ENCODE data around the gene GPR78.

The GPR78 gene

GRCh38 chr4:8599091-8599460 is 18.9 kb downstream of the GPR78 start:
- TF ChIP-seq, protein P1, sequence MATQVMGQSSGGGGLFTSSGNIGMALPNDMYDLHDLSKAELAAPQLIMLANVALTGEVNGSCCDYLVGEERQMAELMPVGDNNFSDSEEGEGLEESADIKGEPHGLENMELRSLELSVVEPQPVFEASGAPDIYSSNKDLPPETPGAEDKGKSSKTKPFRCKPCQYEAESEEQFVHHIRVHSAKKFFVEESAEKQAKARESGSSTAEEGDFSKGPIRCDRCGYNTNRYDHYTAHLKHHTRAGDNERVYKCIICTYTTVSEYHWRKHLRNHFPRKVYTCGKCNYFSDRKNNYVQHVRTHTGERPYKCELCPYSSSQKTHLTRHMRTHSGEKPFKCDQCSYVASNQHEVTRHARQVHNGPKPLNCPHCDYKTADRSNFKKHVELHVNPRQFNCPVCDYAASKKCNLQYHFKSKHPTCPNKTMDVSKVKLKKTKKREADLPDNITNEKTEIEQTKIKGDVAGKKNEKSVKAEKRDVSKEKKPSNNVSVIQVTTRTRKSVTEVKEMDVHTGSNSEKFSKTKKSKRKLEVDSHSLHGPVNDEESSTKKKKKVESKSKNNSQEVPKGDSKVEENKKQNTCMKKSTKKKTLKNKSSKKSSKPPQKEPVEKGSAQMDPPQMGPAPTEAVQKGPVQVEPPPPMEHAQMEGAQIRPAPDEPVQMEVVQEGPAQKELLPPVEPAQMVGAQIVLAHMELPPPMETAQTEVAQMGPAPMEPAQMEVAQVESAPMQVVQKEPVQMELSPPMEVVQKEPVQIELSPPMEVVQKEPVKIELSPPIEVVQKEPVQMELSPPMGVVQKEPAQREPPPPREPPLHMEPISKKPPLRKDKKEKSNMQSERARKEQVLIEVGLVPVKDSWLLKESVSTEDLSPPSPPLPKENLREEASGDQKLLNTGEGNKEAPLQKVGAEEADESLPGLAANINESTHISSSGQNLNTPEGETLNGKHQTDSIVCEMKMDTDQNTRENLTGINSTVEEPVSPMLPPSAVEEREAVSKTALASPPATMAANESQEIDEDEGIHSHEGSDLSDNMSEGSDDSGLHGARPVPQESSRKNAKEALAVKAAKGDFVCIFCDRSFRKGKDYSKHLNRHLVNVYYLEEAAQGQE (IDR thresholded peaks at IDR 0.05; ENCODE audit: insufficient read depth in 1 of 2, low read depth in 2 of 2, low read length in 2 of 2), result no peak
- TF ChIP-seq SIN3A (IDR thresholded peaks at IDR 0.05; ENCODE audit: borderline replicate concordance, insufficient read depth, low read length) (no peak), FOXP2 (optimal IDR thresholded peaks at IDR 0.05; ENCODE audit: borderline replicate concordance, extremely low read depth, extremely low read length, insufficient read depth) (no peak), POLR2AphosphoS5 (IDR thresholded peaks at IDR 0.05; ENCODE audit: low read depth, low read length) (no peak), TAF1 (IDR thresholded peaks at IDR 0.05; ENCODE audit: borderline replicate concordance, insufficient read depth, low read length) (no peak)

DNA sequence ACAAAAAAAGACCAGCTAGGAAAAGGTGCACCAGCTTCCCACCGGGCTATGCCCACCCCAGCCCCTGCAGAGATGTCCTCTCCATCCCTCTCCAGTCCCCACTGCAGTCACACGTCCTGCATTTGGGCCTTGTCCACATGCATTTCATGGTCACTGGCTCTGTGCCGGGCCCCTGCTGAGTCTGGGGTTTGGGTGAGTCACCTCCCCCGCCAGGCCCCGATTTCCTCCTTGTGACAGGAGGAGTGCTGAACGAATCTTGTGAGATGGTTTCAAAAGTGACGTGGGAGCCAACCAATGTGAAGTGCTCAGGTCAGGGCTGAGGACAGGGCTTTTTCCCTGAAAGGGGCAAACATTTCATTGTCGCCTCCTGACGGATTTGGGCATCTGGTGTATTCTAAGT is 19.5 kb downstream of the GPR78 start:
- no peak for TF ChIP-seq TAF1 (IDR thresholded peaks at IDR 0.05; ENCODE audit: borderline replicate concordance, insufficient read depth, low read length)
- no peak for TF ChIP-seq POLR2AphosphoS5 (IDR thresholded peaks at IDR 0.05; ENCODE audit: low read depth, low read length)
- no peak for TF ChIP-seq SIN3A (IDR thresholded peaks at IDR 0.05; ENCODE audit: borderline replicate concordance, insufficient read depth, low read length)
- TF ChIP-seq, protein P1 (IDR thresholded peaks at IDR 0.05; ENCODE audit: insufficient read depth in 1 of 2, low read depth in 2 of 2, low read length in 2 of 2), result no peak
- TF ChIP-seq FOXP2 (optimal IDR thresholded peaks at IDR 0.05; ENCODE audit: borderline replicate concordance, extremely low read depth, extremely low read length, insufficient read depth), result no peak

DNA sequence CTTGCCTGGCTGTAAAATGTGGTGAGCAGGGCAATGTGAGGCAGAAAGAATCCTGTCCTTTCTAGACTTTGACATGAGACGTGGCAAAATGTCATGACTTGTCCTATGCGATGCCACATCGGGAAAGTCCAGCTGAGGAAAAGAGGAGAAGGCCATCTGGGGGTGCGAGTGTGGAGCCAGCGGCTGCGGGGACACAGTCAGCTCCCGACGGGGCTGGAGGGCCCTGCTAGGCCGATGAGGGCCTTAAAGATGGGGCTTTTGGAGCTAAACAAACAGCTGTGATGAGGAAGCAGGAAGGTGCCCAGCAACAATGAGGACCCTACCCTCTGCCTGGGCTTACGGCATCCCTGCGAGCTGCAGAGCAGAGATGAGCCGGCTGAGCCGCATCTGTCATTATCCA is 20.1 kb downstream of the GPR78 start:
- no peak for TF ChIP-seq FOXP2 (optimal IDR thresholded peaks at IDR 0.05; ENCODE audit: borderline replicate concordance, extremely low read depth, extremely low read length, insufficient read depth)
- TF ChIP-seq SIN3A (IDR thresholded peaks at IDR 0.05; ENCODE audit: borderline replicate concordance, insufficient read depth, low read length), result no peak
- no peak for TF ChIP-seq TAF1 (IDR thresholded peaks at IDR 0.05; ENCODE audit: borderline replicate concordance, insufficient read depth, low read length)

DNA sequence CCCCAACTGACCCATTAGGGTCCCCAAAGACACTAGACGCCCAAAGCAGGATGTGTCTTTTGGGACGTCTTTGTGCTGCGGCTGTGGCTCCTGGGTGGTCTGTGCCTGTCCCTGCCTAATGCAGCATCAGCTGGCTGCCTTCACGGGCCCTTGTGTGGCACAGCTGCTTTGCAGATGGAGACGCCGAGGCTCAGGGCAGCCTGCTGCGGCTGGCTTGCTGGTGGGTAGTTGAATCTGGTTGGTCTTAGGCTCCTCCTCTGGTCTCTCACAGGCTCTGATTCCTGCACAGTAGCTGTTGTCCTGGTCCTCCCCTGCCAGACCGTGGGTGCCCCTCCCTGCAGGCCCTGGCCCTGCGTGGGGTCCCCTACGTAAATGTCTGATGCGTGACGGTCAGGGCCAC is 20.5 kb downstream of the GPR78 start:
- TF ChIP-seq SIN3A (IDR thresholded peaks at IDR 0.05; ENCODE audit: borderline replicate concordance, insufficient read depth, low read length) (no peak), FOXP2 (optimal IDR thresholded peaks at IDR 0.05; ENCODE audit: borderline replicate concordance, extremely low read depth, extremely low read length, insufficient read depth) (no peak), TAF1 (IDR thresholded peaks at IDR 0.05; ENCODE audit: borderline replicate concordance, insufficient read depth, low read length) (no peak), POLR2AphosphoS5 (IDR thresholded peaks at IDR 0.05; ENCODE audit: low read depth, low read length) (no peak)
- TF ChIP-seq, protein P1 (IDR thresholded peaks at IDR 0.05; ENCODE audit: insufficient read depth in 1 of 2, low read depth in 2 of 2, low read length in 2 of 2), result no peak

DNA sequence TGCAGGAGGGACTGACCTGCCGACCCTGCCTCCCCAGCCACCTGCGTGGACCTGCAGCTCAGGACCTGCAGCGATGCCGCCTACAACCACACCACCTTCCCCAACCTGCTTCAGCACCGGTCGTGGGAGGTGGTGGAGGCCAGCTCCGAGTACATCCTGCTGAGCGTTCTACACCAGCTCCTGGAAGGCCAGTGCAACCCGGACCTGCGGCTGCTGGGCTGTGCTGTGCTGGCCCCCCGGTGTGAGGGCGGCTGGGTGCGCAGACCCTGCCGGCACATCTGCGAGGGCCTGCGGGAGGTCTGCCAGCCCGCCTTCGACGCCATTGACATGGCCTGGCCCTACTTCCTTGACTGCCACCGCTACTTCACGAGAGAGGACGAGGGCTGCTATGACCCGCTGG is 20.9 kb downstream of the GPR78 start:
- TF ChIP-seq TAF1 (IDR thresholded peaks at IDR 0.05; ENCODE audit: borderline replicate concordance, insufficient read depth, low read length) (no peak), FOXP2 (optimal IDR thresholded peaks at IDR 0.05; ENCODE audit: borderline replicate concordance, extremely low read depth, extremely low read length, insufficient read depth) (no peak), POLR2AphosphoS5 (IDR thresholded peaks at IDR 0.05; ENCODE audit: low read depth, low read length) (no peak), SIN3A (IDR thresholded peaks at IDR 0.05; ENCODE audit: borderline replicate concordance, insufficient read depth, low read length) (no peak)
- TF ChIP-seq, protein P1 (IDR thresholded peaks at IDR 0.05; ENCODE audit: insufficient read depth in 1 of 2, low read depth in 2 of 2, low read length in 2 of 2), result no peak

All from PFSK-1 (cell line).